Stomach (tissue), 4 donors: ENCODE data around the gene TBC1D30.

ENCODE experiments used
- POLR2A ChIP-seq, 4 donors: fragments of 450-650 bp; IDR thresholded peaks; one replicate each; pipeline ENCODE4 v1.6.1; 2016; ENCODE audit warnings: antibody characterized with exemption in 4 of 4, control low read depth in 2 of 4, mild to moderate bottlenecking in 1 of 4, moderate library complexity in 1 of 4
- TF ChIP-seq, protein P1 (sequence below), 7 experiments: fragments of 450-650 bp in 4 of 7; fragments of 200-600 bp in 3 of 7; sonication (generic) in 3 of 7; IDR thresholded peaks; one replicate each; pipeline ENCODE4 v1.5.1; 2016 to 2019; ENCODE audit warnings: antibody characterized with exemption in 7 of 7, control low read depth in 2 of 7, mild to moderate bottlenecking in 1 of 7

DNA sequence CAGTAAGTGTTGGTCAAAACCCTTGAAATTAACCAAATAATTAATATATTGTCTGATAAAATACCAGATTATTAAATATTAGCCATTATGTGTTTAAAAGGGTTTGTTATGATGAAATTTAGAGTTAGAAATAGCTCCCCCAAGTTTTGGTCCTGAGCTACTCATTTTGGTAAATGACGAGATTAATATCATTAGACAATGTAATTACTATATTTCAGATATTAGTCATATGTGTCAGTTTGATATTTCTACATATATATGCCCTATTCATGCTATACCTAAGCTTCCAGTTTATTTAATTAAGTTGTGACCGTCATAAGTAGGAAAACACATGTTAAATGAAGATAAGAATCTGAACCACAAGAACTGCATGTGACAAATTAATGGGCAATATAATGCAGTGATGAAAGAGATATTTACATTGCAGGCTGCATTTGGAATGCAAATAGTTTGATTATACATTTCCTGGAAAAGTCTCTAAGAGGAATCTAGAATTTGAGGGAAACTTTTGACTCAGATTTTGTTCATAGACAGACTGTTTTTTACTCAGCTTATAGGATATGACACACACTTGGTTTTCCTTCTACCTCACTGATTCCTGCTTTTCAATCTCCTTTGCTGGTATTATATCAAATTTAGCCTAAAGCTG is 70.5 kb downstream of the TBC1D30 start:
- TF ChIP-seq, protein P1, sequence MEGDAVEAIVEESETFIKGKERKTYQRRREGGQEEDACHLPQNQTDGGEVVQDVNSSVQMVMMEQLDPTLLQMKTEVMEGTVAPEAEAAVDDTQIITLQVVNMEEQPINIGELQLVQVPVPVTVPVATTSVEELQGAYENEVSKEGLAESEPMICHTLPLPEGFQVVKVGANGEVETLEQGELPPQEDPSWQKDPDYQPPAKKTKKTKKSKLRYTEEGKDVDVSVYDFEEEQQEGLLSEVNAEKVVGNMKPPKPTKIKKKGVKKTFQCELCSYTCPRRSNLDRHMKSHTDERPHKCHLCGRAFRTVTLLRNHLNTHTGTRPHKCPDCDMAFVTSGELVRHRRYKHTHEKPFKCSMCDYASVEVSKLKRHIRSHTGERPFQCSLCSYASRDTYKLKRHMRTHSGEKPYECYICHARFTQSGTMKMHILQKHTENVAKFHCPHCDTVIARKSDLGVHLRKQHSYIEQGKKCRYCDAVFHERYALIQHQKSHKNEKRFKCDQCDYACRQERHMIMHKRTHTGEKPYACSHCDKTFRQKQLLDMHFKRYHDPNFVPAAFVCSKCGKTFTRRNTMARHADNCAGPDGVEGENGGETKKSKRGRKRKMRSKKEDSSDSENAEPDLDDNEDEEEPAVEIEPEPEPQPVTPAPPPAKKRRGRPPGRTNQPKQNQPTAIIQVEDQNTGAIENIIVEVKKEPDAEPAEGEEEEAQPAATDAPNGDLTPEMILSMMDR (IDR thresholded peaks at IDR 0.05) = no peak
- no peak for TF ChIP-seq POLR2A (IDR thresholded peaks at IDR 0.05)
